ENCODE data around the gene PTPRA.

DNA sequence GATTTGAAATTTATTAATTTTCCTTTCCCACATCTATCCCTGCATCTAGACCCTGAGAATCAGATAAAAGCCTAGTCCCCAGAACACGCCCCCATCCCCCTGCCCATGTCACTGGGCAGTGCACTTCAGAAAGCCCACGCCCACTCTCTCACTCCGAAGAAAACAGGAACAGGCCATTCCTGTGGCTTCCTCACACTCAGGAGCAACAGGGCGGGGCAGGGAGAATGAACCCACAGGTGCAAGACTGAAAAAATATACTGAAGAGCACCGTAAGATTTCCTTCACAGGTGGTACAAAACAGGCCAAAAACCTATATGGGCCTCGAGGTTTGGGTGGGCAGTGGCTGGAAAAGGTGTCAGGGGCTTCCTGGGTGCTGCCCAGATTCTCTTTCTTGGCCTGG lies 201.5 kb downstream of the PTPRA start:
- TF ChIP-seq, protein P1, sequence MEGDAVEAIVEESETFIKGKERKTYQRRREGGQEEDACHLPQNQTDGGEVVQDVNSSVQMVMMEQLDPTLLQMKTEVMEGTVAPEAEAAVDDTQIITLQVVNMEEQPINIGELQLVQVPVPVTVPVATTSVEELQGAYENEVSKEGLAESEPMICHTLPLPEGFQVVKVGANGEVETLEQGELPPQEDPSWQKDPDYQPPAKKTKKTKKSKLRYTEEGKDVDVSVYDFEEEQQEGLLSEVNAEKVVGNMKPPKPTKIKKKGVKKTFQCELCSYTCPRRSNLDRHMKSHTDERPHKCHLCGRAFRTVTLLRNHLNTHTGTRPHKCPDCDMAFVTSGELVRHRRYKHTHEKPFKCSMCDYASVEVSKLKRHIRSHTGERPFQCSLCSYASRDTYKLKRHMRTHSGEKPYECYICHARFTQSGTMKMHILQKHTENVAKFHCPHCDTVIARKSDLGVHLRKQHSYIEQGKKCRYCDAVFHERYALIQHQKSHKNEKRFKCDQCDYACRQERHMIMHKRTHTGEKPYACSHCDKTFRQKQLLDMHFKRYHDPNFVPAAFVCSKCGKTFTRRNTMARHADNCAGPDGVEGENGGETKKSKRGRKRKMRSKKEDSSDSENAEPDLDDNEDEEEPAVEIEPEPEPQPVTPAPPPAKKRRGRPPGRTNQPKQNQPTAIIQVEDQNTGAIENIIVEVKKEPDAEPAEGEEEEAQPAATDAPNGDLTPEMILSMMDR (conservative IDR thresholded peaks at IDR 0.05; ENCODE audit: low read depth, low read length) = no peak
- TF ChIP-seq EZH2 (IDR thresholded peaks at IDR 0.05; ENCODE audit: borderline replicate concordance, low read depth, low read length, poor library complexity, severe bottlenecking) = no peak
